Sigmoid colon (tissue), 4 donors: ENCODE measurements around the gene ALG11.
"Not testable (repeated sequence)": the region's sequence is repeated elsewhere in the genome, so short reads cannot be mapped to it uniquely, and the experiment has no call there.

Experiments
- EP300 ChIP-seq, 4 donors: sonication (generic); formaldehyde crosslinking; IDR thresholded peaks; one replicate each; pipeline ENCODE4 v1.6.1; 2017; ENCODE audit warnings: antibody characterized with exemption in 4 of 4
- POLR2A ChIP-seq, 2 donors: fragments of 450-650 bp; IDR thresholded peaks; one replicate each; pipeline ENCODE4 v1.6.1; 2016; ENCODE audit warnings: antibody characterized with exemption in 2 of 2, mild to moderate bottlenecking in 2 of 2, moderate library complexity in 2 of 2
- POLR2AphosphoS5 ChIP-seq, 4 donors: sonication (generic); formaldehyde crosslinking; IDR thresholded peaks; one replicate each; pipeline ENCODE4 v1.6.1; 2017; ENCODE audit warnings: antibody characterized with exemption in 4 of 4
- TF ChIP-seq, protein P1 (sequence below), 4 experiments: fragments of 450-650 bp in 3 of 4; fragments of 200-600 bp in 1 of 4; IDR thresholded peaks; one replicate each; pipeline ENCODE4 v1.5.1; 2016 to 2019; ENCODE audit warnings: antibody characterized with exemption in 4 of 4, mild to moderate bottlenecking in 3 of 4, moderate library complexity in 2 of 4

DNA sequence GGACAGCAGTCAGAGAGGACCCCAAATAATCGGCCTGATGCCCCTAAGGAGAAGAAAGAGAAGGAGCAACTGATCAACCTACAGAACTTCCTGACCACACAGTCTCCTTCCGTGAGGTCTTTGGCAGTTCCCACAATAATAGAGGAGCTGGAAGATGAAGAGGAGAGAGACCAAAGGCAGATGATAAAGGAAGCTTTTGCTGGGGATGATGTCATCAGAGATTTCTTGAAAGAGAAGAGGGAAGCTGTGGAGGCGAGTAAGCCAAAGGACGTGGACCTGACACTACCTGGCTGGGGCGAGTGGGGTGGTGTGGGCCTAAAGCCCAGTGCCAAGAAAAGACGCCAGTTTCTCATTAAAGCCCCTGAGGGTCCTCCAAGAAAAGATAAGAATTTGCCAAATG lies 18.2 kb downstream of the ALG11 start:
- TF ChIP-seq POLR2A, POLR2AphosphoS5, EP300 (IDR thresholded peaks at IDR 0.05): not testable (repeated sequence)
- TF ChIP-seq, protein P1, sequence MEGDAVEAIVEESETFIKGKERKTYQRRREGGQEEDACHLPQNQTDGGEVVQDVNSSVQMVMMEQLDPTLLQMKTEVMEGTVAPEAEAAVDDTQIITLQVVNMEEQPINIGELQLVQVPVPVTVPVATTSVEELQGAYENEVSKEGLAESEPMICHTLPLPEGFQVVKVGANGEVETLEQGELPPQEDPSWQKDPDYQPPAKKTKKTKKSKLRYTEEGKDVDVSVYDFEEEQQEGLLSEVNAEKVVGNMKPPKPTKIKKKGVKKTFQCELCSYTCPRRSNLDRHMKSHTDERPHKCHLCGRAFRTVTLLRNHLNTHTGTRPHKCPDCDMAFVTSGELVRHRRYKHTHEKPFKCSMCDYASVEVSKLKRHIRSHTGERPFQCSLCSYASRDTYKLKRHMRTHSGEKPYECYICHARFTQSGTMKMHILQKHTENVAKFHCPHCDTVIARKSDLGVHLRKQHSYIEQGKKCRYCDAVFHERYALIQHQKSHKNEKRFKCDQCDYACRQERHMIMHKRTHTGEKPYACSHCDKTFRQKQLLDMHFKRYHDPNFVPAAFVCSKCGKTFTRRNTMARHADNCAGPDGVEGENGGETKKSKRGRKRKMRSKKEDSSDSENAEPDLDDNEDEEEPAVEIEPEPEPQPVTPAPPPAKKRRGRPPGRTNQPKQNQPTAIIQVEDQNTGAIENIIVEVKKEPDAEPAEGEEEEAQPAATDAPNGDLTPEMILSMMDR (IDR thresholded peaks at IDR 0.05) = not testable (repeated sequence)
